ENCODE data around the gene KRTAP29-1.

Gene KRTAP29-1

DNA sequence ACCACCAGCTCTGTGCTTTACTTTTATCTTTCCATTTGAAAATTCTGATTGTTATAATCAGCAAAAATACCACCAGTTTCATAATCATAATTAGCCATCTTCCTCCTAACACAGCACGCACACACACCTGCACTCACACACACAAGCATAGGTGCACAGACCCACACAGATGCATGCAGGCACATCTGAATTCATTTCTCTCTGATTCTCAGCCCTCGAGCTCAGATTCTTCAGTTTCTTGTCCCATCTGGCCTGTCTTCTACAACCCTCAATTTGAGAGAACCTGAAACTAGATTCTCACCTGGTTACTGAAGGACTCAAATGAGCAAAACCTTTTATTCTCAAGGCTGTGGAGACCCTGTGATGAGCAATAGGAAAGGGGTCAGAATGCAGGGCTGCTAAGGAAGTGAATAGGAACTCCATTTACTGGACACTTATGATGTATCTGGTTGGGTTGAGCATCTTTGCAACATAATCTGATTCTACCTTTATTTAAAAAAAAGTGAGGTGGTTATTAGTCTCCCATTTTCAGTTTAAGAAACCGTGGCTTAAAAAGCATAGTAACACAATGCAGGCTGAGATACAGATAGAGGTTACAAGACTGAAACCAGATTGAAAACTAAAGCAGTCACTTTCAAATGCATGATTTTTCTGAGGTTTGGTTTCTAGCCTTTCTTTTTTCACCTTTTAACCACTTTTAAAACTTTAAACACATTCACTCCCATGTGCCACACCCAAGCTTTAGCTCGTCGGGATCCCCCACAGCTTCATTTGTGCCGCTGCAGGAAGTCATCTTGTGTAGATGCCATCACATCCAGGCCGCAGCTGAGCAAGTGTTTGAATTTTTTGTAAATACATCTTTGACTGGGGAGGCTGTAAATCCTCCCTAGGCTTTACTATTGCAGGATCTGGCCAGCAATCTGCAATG, 38.5 kb upstream of the KRTAP29-1 start:
- POLR2A ChIA-PET, result no interaction called here
- DNase-seq (ENCODE audit: extremely low spot score), result no peak
- CTCF ChIA-PET, result no interaction called here
- TF ChIP-seq BHLHE40 (IDR thresholded peaks at IDR 0.05; ENCODE audit: borderline replicate concordance), result no peak
- TF ChIP-seq FOXA1 (IDR thresholded peaks at IDR 0.05), result no peak
- TF ChIP-seq CTBP1 (IDR thresholded peaks at IDR 0.05; ENCODE audit: borderline replicate concordance), result no peak
- no peak for TF ChIP-seq FOXK2 (IDR thresholded peaks at IDR 0.05)
- TF ChIP-seq ARNT (IDR thresholded peaks at IDR 0.05), result no peak
- TF ChIP-seq SP1 (IDR thresholded peaks at IDR 0.05), result no peak
- no peak for TF ChIP-seq NFRKB (IDR thresholded peaks at IDR 0.05)
- TF ChIP-seq, protein P1, sequence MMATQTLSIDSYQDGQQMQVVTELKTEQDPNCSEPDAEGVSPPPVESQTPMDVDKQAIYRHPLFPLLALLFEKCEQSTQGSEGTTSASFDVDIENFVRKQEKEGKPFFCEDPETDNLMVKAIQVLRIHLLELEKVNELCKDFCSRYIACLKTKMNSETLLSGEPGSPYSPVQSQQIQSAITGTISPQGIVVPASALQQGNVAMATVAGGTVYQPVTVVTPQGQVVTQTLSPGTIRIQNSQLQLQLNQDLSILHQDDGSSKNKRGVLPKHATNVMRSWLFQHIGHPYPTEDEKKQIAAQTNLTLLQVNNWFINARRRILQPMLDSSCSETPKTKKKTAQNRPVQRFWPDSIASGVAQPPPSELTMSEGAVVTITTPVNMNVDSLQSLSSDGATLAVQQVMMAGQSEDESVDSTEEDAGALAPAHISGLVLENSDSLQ (IDR thresholded peaks at IDR 0.05), result no peak
- TF ChIP-seq ELF4 (IDR thresholded peaks at IDR 0.05), result no peak
- no peak for TF ChIP-seq L3MBTL2 (conservative IDR thresholded peaks at IDR 0.05)
- TF ChIP-seq LEF1 (IDR thresholded peaks at IDR 0.05; ENCODE audit: borderline replicate concordance), result no peak
- no peak for TF ChIP-seq ZNF384 (IDR thresholded peaks at IDR 0.05)
- TF ChIP-seq SUZ12 (IDR thresholded peaks at IDR 0.05), result no peak
- TF ChIP-seq TARDBP (IDR thresholded peaks at IDR 0.05), result no peak
- no peak for TF ChIP-seq FOXM1 (IDR thresholded peaks at IDR 0.05; ENCODE audit: borderline replicate concordance)
- no peak for TF ChIP-seq HDGF (IDR thresholded peaks at IDR 0.05; ENCODE audit: borderline replicate concordance)

DNA sequence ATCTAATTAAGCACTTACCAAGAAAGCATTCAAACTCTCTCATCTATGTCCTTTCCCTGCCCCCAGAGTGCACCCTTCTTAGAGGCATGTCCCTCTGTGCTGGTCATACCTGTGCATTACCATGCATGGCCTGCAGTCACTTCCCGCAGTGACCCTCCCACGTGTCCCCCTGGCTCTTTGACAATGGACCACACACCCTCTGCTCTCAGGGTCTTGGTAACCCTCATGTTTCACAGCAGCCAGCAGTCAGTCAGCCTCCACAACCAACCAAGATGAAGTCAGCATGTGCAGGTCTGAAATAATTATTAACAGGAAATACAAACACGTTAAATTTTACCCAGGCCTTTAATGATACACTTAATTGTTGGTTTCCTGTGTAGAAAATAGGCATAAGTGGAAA, 37.8 kb upstream of the KRTAP29-1 start:
- ChIA-PET POLR2A (no interaction called here), CTCF (no interaction called here)
- TF ChIP-seq NFRKB (IDR thresholded peaks at IDR 0.05) (no peak), FOXM1 (IDR thresholded peaks at IDR 0.05; ENCODE audit: borderline replicate concordance) (no peak)
- TF ChIP-seq, protein P1 (IDR thresholded peaks at IDR 0.05), result no peak
- no peak for DNase-seq (ENCODE audit: extremely low spot score)

DNA sequence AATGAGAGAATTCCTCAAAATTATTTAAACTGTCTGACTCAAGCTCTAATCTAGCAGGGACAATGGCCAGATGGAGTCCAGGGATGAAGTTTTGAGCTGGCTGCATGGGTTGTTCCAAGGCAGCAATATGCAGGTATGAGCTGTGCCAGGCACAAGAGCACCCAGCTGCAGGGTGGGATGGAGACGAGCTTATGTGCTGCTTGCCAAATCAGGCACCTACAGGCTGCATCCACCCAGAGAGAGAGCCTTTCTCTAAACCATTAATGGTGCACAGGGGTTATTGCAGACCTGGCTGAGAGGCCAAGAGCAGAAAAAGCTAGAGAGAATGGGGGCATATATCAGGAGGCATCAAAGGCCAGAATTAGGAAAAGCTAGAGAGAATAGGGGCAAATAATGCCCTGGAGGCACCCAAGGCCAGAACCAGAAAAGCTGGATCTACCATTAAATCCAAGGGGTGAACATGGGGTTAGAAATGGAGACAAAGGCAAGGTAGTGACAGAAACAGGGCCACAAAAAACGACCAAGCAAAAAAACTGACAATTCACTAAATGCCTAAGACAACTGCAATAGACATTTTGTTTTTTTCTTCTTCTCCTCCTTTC, 37.0 kb upstream of the KRTAP29-1 start:
- POLR2A ChIA-PET, result no interaction called here
- CTCF ChIA-PET, result no interaction called here
- TF ChIP-seq FOXM1 (IDR thresholded peaks at IDR 0.05; ENCODE audit: borderline replicate concordance) (no peak), LEF1 (IDR thresholded peaks at IDR 0.05; ENCODE audit: borderline replicate concordance) (no peak), ELF4 (IDR thresholded peaks at IDR 0.05) (no peak), FOXK2 (IDR thresholded peaks at IDR 0.05) (no peak), FOXA1 (IDR thresholded peaks at IDR 0.05) (no peak), ARNT (IDR thresholded peaks at IDR 0.05) (no peak), SUZ12 (IDR thresholded peaks at IDR 0.05) (no peak)
- TF ChIP-seq, protein P1 (IDR thresholded peaks at IDR 0.05), result no peak
- no peak for DNase-seq (ENCODE audit: extremely low spot score)

DNA sequence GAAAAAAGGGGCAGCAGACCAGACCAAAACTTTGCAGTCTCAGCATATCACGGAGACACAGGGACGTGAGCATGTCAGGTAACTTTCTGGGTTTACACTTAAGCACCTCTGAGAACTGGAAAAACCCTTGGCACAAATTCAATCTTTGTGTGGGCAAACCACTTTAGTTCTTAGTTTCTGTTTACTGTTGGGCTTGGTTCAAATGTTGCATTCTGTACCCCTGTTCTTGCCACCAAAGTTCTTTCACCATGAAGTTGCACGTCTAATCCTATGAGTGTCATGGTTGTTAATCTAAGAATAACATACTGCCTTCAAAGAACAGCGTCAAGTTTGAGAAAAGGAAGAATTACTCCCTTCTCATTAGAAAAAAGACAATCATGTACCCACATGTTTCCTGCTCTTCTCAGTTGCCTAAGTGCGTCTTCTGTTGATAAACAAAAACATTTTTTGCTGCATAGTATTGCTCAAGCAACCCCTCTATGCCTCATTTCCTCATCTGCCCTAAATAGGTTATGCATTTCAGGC, 36.4 kb upstream of the KRTAP29-1 start:
- TF ChIP-seq SUZ12 (IDR thresholded peaks at IDR 0.05), result no peak
- no peak for TF ChIP-seq SP1 (IDR thresholded peaks at IDR 0.05)
- TF ChIP-seq L3MBTL2 (conservative IDR thresholded peaks at IDR 0.05), result no peak
- no peak for TF ChIP-seq CTBP1 (IDR thresholded peaks at IDR 0.05; ENCODE audit: borderline replicate concordance)
- no peak for TF ChIP-seq BHLHE40 (IDR thresholded peaks at IDR 0.05; ENCODE audit: borderline replicate concordance)
- no peak for TF ChIP-seq NFRKB (IDR thresholded peaks at IDR 0.05)
- no peak for TF ChIP-seq FOXM1 (IDR thresholded peaks at IDR 0.05; ENCODE audit: borderline replicate concordance)
- TF ChIP-seq ARNT (IDR thresholded peaks at IDR 0.05), result no peak
- no peak for TF ChIP-seq ZNF384 (IDR thresholded peaks at IDR 0.05)
- no peak for TF ChIP-seq LEF1 (IDR thresholded peaks at IDR 0.05; ENCODE audit: borderline replicate concordance)
- no peak for TF ChIP-seq FOXK2 (IDR thresholded peaks at IDR 0.05)
- TF ChIP-seq, protein P1 (IDR thresholded peaks at IDR 0.05), result no peak
- no peak for TF ChIP-seq ELF4 (IDR thresholded peaks at IDR 0.05)
- no peak for TF ChIP-seq HDGF (IDR thresholded peaks at IDR 0.05; ENCODE audit: borderline replicate concordance)
- no peak for TF ChIP-seq FOXA1 (IDR thresholded peaks at IDR 0.05)
- DNase-seq (ENCODE audit: extremely low spot score), result no peak
- ChIA-PET CTCF (no interaction called here), POLR2A (no interaction called here)

DNA sequence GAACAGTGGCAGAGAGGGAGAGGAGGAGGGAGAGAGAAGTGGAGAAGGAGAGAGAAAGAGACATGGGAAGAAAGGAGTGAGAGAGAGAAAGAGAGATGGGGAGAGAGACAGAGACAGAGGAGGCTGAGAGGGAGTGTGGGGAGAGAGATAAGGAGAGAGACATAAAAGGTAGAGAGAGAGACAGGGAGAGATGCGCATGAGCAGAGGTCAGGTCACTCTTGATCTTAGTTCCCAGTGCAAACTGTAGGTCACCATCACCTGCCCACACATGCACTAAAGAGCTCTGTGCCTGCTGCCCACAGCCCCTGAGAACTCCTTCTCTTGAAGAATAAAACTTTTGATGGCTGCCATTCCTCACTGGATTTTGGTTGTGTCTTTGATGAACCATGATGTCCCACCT, 33.1 kb upstream of the KRTAP29-1 start:
- POLR2A ChIA-PET, result no interaction called here
- TF ChIP-seq, protein P1 (IDR thresholded peaks at IDR 0.05), result no peak
- no peak for TF ChIP-seq CTBP1 (IDR thresholded peaks at IDR 0.05; ENCODE audit: borderline replicate concordance)
- TF ChIP-seq LEF1 (IDR thresholded peaks at IDR 0.05; ENCODE audit: borderline replicate concordance), result no peak
- no peak for TF ChIP-seq SP1 (IDR thresholded peaks at IDR 0.05)
- no peak for TF ChIP-seq SUZ12 (IDR thresholded peaks at IDR 0.05)
- TF ChIP-seq FOXK2 (IDR thresholded peaks at IDR 0.05), result no peak
- TF ChIP-seq TARDBP (IDR thresholded peaks at IDR 0.05), result no peak
- TF ChIP-seq HDGF (IDR thresholded peaks at IDR 0.05; ENCODE audit: borderline replicate concordance), result no peak
- DNase-seq (ENCODE audit: extremely low spot score), result no peak
- CTCF ChIA-PET, result no interaction called here

Measured in HEK293T (cell line).